KMS-11 (cell line): ENCODE results near the gene ABHD5.

Experiments used
- H2AFZ ChIP-seq: fragments of 200-600 bp; sonication (generic); 2 replicates; pipeline ENCODE4 v1.6.1; 2016; ENCODE audit warnings: antibody characterized with exemption, mixed run types, low read depth
- H3K27ac ChIP-seq: fragments of 200-600 bp; sonication (generic); 2 replicates; pipeline ENCODE4 v1.6.1; 2016; ENCODE audit warnings: mild to moderate bottlenecking, mixed run types
- H3K27me3 ChIP-seq: fragments of 200-600 bp; sonication (generic); 2 replicates; pipeline ENCODE4 v1.6.1; 2017; ENCODE audit warnings: mild to moderate bottlenecking, low read depth, mixed run types, moderate library complexity; ENCODE audit not compliant: insufficient read depth
- H3K36me3 ChIP-seq: fragments of 200-600 bp; sonication (generic); 2 replicates; pipeline ENCODE4 v1.6.1; 2017; ENCODE audit warnings: mild to moderate bottlenecking, mixed run types; ENCODE audit not compliant: insufficient read depth
- H3K4me1 ChIP-seq: fragments of 200-600 bp; sonication (generic); 2 replicates; pipeline ENCODE4 v1.6.1; 2016; ENCODE audit warnings: mild to moderate bottlenecking, low read depth, mixed run types; ENCODE audit not compliant: poor library complexity, severe bottlenecking
- H3K4me2 ChIP-seq: fragments of 200-600 bp; sonication (generic); 2 replicates; pipeline ENCODE4 v1.7.0; 2016; ENCODE audit warnings: mild to moderate bottlenecking, mixed run types
- H3K4me3 ChIP-seq: fragments of 200-600 bp; sonication (generic); IDR thresholded peaks from 2 replicates; pipeline ENCODE4 v1.6.1; 2017; ENCODE audit warnings: low read depth, low read length, mixed read lengths; ENCODE audit not compliant: insufficient read depth
- H3K79me2 ChIP-seq: fragments of 200-600 bp; sonication (generic); 2 replicates; pipeline ENCODE4 v1.6.1; 2016; ENCODE audit warnings: low read depth, mixed run types; ENCODE audit not compliant: insufficient read depth
- H3K9ac ChIP-seq: fragments of 200-600 bp; sonication (generic); 2 replicates; pipeline ENCODE4 v1.6.1; 2016; ENCODE audit warnings: mild to moderate bottlenecking, mixed run types
- H4K20me1 ChIP-seq: fragments of 200-600 bp; sonication (generic); 2 replicates; pipeline ENCODE4 v1.6.1; 2016; ENCODE audit warnings: mild to moderate bottlenecking, mixed run types; ENCODE audit not compliant: insufficient read depth
- CTCF ChIP-seq: fragments of 200-600 bp; sonication (generic); conservative IDR thresholded peaks from 2 replicates; pipeline ENCODE4 v1.6.1; 2017; ENCODE audit warnings: low read depth, mild to moderate bottlenecking, antibody characterized with exemption, low read length, moderate library complexity, mixed read lengths

ABHD5 gene

GRCh38 chr3:43709022-43709421, 18.3 kb downstream of the ABHD5 start:
- Histone ChIP-seq H3K4me3 (no peak overlapping the region), H4K20me1 (no peaks in the 10 kb centered on the region), H3K4me1 (no peaks in the 10 kb centered on the region), H3K36me3 (no peaks in the 10 kb centered on the region), H3K27me3 (no peaks in the 10 kb centered on the region), H3K4me2 (no peak overlapping the region), H3K27ac (no peak overlapping the region), H2AFZ (no peak overlapping the region), H3K79me2 (no peaks in the 10 kb centered on the region), H3K9ac (no peak overlapping the region)
- no peak for TF ChIP-seq CTCF

GRCh38 chr3:43710607-43711006, 19.9 kb downstream of the ABHD5 start:
- no peak for TF ChIP-seq CTCF
- Histone ChIP-seq H3K79me2 (no peaks in the 10 kb centered on the region), H3K4me2 (no peak overlapping the region), H3K27ac (no peak overlapping the region), H3K4me3 (no peak overlapping the region), H3K27me3 (no peaks in the 10 kb centered on the region), H3K9ac (no peak overlapping the region), H3K4me1 (no peaks in the 10 kb centered on the region), H4K20me1 (no peaks in the 10 kb centered on the region), H3K36me3 (no peaks in the 10 kb centered on the region), H2AFZ (no peak overlapping the region)

GRCh38 chr3:43718296-43718695, 27.6 kb downstream of the ABHD5 start:
- no peak for TF ChIP-seq CTCF
- no peak overlapping the region for H2AFZ ChIP-seq
- H3K9ac ChIP-seq = no peak overlapping the region
- no peaks in the 10 kb centered on the region for H3K27me3 ChIP-seq
- no peak overlapping the region for H3K4me2 ChIP-seq
- no peaks in the 10 kb centered on the region for H3K36me3 ChIP-seq
- H3K79me2 ChIP-seq = no peaks in the 10 kb centered on the region
- H3K4me1 ChIP-seq = no peaks in the 10 kb centered on the region
- H3K4me3 ChIP-seq = no peak overlapping the region
- no peak overlapping the region for H3K27ac ChIP-seq
- H4K20me1 ChIP-seq = no peaks in the 10 kb centered on the region

GRCh38 chr3:43723121-43723734, 32.5 kb downstream of the ABHD5 start:
- Histone ChIP-seq H2AFZ (no peak overlapping the region), H3K4me1 (no peaks in the 10 kb centered on the region), H4K20me1 (no peaks in the 10 kb centered on the region), H3K79me2 (no peaks in the 10 kb centered on the region), H3K4me2 (no peak overlapping the region), H3K4me3 (no peak overlapping the region), H3K27ac (no peak overlapping the region), H3K27me3 (no peaks in the 10 kb centered on the region), H3K36me3 (no peaks in the 10 kb centered on the region), H3K9ac (no peak overlapping the region)
- TF ChIP-seq CTCF = no peak
